A549 treated with AZD9567 at 1 μM for 4 hours (cell line): ENCODE data around the gene TSPAN17. TPM values are rescaled to one million over a fixed set of nuclear protein-coding genes. Genes with fewer than 3 reads are reported as not detected.

ENCODE experiments used
- total RNA-seq: library from RNA; stranded (reverse); fragments of 200-300 nt; extraction: Qiagen RNA extraction; gene quantifications from 5 replicates; pipeline ENCODE4 v1.2.3, GENCODE V29; 2022; ENCODE audit not compliant: insufficient read depth

TSPAN17 gene
- 44.0 to 65.1 TPM (median 62.1 TPM) in 5 replicates for total RNA-seq

GRCh38 chr5:176647030-176647842, at the start of gene TSPAN17:
Gene TSPAN17, plus strand, starts transcription at chr5:176647484. Its CDS starts 132 bp downstream, at chr5:176647616.

DNA sequence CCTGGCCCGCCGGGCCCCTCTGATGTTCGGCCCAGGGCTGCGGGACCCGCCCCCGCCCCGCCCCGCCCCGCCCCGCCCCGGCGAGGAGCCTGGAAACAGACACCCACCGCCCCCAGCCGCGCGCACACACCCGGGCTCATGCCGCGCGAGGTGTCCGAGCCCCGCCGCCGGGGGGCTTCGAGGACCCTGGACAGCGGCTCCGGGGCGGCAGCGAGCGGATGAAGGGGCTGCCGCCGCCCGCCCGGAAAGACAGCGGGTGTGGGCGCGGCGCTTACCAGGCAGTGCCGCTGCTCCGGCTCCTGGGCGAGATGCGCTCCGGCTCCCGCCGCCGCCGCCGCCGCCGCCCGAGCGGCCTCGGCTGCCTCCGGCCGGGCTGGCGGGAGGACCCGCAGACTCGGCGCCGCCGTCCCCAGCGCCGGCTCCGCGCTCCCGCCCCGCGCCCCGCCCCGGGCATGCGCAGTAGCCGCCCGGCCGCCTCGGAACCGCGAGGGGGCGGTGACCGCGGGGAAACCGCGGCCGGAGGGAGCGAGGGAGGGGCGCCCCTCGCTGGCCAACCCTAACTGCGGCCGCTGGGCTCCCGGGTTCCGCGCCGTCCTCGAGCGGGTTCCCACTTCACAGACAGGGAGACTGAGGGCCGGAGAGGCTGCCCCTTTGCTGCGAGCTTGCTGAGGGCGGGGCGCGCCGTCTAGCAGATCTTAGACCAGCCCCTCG, 37.4 kb upstream of the TSPAN17 start, which contains the start of gene GPRIN1:
Gene GPRIN1, minus strand, starts transcription at position 433 of the 711 bp plus-strand sequence. CDS start 10,322 bp downstream, outside the sequence.

DNA sequence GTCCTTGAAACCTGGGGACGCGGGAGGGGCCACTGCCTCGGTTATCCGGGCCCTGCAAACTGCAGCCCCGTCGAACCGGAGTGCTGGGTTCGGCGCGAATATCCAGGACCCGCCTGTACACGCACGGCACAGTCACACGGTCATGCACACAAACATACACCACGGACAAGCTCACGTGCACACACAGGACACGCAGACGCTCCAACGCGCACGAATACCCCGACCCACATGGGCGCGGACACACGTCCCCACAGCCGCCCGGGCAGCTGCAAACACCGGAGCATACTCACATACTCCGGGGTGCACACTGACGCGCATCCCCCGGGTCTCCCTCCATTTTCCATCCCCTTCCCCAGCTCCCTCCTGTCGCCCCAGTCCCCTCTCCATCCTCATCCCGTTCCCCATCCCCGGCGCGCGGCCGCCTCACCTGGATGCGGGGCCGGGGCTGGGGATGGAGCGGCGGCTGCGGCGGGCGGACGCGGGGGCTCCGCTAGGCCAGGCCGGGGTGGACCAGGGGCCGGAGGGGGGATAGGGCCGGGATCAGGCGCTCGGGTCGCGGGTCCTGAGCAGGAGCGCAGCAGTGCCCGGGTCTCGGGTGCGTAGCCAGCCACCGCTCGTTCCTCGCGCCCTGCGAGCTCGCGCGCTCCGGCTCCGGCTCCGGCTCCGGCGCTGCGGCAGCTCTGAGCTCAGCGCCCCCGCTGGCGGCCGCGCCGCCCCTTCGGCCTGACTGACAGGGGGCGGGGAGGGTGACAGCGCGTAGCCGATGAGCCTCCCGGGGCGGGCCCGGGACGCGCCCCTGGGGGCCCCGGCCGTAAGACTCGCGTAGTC, 17.2 kb upstream of the TSPAN17 start, which contains the start of the genes EIF4E1B and SNCB:
Gene EIF4E1B, plus strand, starts transcription at position 823 of the 828 bp plus-strand sequence. CDS start 12,113 bp downstream, outside the sequence.
Gene SNCB, minus strand, starts transcription at position 682 of the 828 bp plus-strand sequence. CDS start 880 bp downstream, outside the sequence.

Other genes with a start within 250 kb of the TSPAN17 start
- gene CLTB, start 230.9 kb upstream of the TSPAN17 start, total RNA-seq = 58.1 to 133 TPM (median 126 TPM) in 5 replicates
- 44.6 to 51.6 TPM (median 46.6 TPM) in 5 replicates for gene FAF2, start 199.1 kb upstream of the TSPAN17 start, total RNA-seq
- gene RNF44, start 110.1 kb upstream of the TSPAN17 start, total RNA-seq = 22.2 to 35.8 TPM (median 31.3 TPM) in 5 replicates
- 0.05 to 0.13 TPM (median 0.08 TPM) in 4 of 5 replicates, not detected in the other for gene CDHR2, start 98.1 kb upstream of the TSPAN17 start, total RNA-seq
- gene GPRIN1, start 37.3 kb upstream of the TSPAN17 start, total RNA-seq = 8.5 to 11.1 TPM (median 10.4 TPM) in 5 replicates
- gene SNCB, start 16.9 kb upstream of the TSPAN17 start, total RNA-seq = 0.63 to 1.1 TPM (median 1.1 TPM) in 4 of 5 replicates, not detected in the other
- gene EIF4E1B, start 16.8 kb upstream of the TSPAN17 start, total RNA-seq = not detected in 5 replicates
- gene UNC5A, start 163.1 kb downstream of the TSPAN17 start, total RNA-seq = 0.26 to 0.46 TPM (median 0.43 TPM) in 4 of 5 replicates, not detected in the other